HuH-7 (cell line): Measurements from ENCODE around the gene SIDT1.

Source experiments
- DNase-seq: peaks from one replicate; pipeline ENCODE4 v3.0.0; 2011; ENCODE audit warnings: low spot score

The SIDT1 gene

GRCh38 chr3:113546414-113546893 lies 14.1 kb downstream of the SIDT1 start:
- no peak for DNase-seq

DNA sequence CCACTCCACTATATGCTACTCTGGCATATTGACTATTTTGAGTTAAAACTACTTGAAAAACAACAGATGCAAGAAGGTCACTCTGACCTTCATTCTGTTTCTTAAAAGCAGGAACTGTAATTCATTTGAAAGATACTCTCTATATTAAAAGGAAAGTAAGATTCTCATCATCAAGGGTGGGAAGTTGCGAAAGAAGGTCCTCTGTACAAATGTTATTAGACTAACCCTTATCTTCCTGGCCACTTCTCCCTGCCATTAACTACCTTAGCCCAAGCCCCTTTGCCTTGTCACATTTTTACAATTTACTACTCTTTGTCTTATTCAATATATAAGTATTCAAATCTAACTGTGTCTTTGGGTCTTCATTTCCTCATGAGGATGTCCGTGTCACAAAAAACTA lies 16.1 kb downstream of the SIDT1 start:
- no peak for DNase-seq

DNA sequence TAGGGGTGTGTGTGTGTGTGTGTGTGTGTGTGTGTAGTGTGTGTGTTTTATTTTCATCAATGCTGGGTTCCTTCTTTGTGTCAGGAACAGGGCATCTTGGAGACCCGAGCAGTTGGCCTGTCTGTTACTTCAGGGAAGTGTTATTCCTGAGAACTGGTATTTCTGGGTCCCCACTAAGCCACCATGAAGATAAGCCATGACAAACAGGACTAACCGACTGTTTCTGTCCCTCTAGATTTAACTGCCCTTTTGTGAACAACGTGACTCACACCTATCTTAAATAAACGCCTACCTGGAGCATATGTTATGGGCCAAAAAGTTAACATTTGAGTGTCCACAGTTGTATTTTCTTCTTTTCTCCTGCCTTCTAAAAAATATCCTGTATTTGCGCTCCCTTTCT lies 19.5 kb downstream of the SIDT1 start:
- no peak for DNase-seq

- DNase-seq = no peak
Measured at GRCh38 chr3:113552851-113553250, 20.5 kb downstream of the SIDT1 start.

DNA sequence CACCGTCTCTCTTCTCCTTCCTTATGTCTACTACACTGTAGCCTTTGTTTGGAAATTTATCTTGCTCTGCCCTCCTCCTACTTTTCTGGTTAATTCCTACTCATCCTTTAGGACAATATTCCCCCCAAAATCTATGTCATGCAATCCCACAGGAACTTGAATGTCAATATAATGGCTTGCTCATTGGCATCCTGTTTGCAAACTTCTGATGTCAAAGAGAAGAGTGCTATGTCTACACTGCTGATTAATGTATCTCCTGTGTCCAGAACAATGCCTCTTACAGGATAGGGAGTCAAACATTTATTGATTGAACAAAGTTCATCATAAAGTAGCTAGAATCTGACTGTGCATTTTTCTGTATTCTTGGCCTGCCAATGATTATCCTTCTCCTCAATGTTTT lies 22.8 kb downstream of the SIDT1 start:
- DNase-seq = no peak

DNA sequence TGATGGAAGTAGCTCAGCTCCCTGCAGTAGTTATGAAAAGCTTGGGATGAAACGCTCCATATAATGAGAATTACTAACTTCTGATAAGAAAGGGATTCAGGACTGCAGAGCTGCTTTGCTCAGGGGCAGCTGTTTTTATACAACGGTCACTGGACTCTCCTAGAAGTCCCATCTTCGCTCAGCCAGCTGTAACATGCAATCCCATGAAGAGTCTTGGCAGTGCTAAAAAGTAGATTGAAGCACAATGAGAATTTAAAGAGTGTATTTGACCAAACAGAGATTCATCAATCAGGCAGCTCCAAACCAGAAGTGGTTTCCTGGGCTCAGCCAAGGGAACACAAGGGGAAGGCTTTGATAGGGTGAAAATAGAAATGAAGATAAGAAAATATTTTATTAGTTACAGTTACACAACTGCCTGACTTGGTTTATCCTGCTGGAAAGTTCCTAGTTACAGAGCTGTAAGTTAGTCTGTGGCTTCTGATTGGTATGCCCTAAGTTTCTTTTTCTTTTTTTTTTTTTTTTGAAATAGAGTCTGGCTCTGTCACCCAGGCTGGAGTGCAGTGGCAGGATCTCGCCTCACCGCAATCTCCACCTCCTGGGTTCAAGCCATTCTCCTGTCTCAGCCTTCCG lies 24.1 kb downstream of the SIDT1 start:
- no peak for DNase-seq

DNA sequence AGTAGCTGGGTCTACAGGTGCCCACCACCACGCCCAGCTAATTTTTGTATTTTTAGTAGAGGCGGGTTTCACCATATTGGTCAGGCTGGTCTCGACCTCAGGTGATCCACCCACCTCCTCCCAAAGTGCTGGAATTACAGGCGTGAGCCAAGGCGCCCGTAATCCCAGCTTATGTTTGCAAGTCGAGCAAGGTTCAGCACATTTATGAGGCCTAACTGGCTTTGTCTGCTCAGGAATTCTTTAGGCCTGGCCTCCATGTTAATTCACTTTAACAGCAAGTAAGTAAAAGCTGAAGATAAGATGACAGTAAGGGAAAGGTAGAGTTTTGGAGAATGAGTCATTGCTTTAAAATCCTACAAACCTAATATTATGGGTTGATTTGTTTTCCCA lies 24.6 kb downstream of the SIDT1 start:
- no peak for DNase-seq

- DNase-seq = no peak
Measured at GRCh38 chr3:113557374-113557773, 25.0 kb downstream of the SIDT1 start.

GRCh38 chr3:113559009-113559408 lies 26.7 kb downstream of the SIDT1 start:
- no peak for DNase-seq

GRCh38 chr3:113560271-113560670 lies 27.9 kb downstream of the SIDT1 start:
- no peak for DNase-seq

GRCh38 chr3:113560831-113561623 lies 28.7 kb downstream of the SIDT1 start:
- DNase-seq = no peak

- no peak for DNase-seq
Measured at GRCh38 chr3:113565555-113565954, 33.2 kb downstream of the SIDT1 start.

DNA sequence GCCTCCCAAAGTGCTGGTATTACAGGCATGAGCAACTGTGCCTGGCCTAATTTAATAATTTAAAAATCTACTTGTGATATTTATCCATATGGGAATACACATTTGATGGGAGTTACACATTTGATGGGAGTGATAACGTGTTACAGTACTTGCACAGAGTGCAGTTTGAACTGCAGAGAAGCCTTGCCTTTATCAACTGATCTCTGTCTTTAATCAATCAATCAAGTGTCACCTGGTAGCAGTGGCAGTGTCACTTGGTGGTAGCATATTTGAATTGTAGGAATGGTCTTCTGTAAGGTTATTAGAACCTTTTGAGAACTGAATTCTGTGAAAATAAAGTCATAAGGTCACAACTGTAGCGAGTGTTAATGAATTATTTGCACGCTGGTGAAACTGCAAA lies 37.8 kb downstream of the SIDT1 start:
- no peak for DNase-seq

DNA sequence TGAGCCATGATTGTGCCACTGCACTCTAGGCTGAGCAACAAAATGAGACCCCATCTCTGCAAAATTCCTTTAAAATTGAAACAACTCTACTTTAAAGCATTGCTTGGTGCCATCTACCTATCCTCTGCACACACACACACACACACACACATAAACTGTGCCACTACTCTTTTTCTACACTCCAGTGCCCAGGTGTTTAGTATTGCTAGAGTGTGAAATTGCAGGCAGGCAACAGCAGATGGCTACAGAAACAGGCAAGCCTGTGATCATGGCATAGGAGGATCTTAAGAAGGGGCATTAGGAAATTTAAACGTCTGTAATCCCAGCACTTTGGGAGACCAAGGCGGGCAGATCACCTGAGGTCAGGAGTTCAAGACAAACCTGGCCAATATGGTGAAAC lies 39.0 kb downstream of the SIDT1 start:
- no peak for DNase-seq

DNA sequence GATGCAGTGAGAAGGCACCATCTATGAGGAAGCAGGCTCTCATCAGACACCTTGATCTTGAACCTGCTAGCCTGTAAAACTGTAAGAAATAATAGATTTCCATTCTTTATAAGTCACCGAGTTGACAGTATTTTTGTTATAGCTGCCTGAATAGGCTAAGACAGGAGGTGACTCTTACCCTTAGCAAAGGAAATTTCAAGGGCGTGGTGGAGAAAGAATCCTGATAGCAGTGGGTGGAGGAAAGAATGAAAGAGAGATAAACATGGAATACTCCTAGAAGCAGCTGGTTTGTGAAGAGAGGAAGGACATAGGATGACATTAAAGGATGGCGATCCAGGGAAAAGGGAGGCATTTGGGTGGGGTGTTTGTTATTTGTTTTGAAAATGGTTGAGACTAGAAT lies 41.4 kb downstream of the SIDT1 start:
- DNase-seq = no peak

DNA sequence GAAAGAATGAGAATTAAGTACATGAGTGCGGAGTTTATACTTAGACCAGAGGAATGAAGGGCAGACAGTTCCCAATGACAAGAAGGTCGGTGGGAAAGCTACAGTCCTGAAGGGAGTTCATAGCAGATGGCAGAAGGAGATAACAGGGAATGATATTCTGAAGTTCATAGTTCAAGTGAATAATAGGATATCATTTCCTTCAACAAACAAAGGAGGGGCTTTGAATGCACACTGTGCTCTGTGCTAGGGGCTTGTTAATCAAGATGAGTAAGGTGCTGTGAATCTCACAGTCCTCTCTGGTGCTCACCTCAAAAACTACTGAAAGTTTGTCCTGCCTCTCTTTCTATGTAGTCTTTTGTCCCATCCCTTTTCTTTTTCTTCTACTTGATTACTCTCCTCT lies 41.9 kb downstream of the SIDT1 start:
- no peak for DNase-seq

DNA sequence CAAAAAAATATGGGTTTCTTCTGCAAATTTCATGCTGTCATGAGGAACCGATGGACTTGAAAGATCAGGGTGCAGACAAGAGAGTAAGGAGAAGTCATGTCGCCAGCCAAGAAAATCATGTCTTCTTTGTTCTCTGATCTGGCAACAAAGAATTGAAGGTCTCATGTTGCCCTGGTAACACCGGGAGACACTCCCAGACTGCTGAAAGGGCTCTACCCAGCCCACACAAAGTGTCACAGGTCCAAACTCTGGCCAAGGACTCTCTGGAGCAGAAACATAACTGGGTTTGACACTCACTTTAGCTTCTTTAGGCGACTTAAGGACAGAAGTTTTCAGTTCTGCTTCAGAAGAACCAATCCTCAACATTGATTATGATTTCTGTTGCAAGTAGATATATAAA lies 42.9 kb downstream of the SIDT1 start:
- no peak for DNase-seq

- DNase-seq = no peak
Measured at GRCh38 chr3:113585228-113585627, 52.9 kb downstream of the SIDT1 start.

- no peak for DNase-seq
Measured at GRCh38 chr3:113585720-113586119, 53.4 kb downstream of the SIDT1 start.

- no peak for DNase-seq
Measured at GRCh38 chr3:113588806-113589205, 56.5 kb downstream of the SIDT1 start.

- DNase-seq = no peak
Measured at GRCh38 chr3:113589971-113590370, 57.6 kb downstream of the SIDT1 start.

GRCh38 chr3:113590983-113591382 lies 58.6 kb downstream of the SIDT1 start:
- DNase-seq = no peak

GRCh38 chr3:113594066-113594465 lies 61.7 kb downstream of the SIDT1 start:
- no peak for DNase-seq
